Subcutaneous abdominal adipose tissue (tissue), 5 donors: ENCODE measurements around the gene PAGE2B.
"Not testable (repeated sequence)": the region's sequence is repeated elsewhere in the genome, so short reads cannot be mapped to it uniquely, and the experiment has no call there.

Source experiments
- H3K27ac ChIP-seq: one replicate; pipeline ENCODE4 v1.7.0; 2013; ENCODE audit warnings: low read depth, mild to moderate bottlenecking, inconsistent platforms, low read length, moderate library complexity
- H3K27me3 ChIP-seq, 5 donors: one replicate each; pipeline ENCODE4 v1.7.0; 2013; ENCODE audit warnings: low read length in 5 of 5, inconsistent platforms in 1 of 5; ENCODE audit not compliant: control insufficient read depth in 5 of 5, insufficient read depth in 4 of 5
- H3K36me3 ChIP-seq, 5 donors: one replicate each; pipeline ENCODE4 v1.7.0; 2013; ENCODE audit warnings: low read length in 5 of 5; ENCODE audit not compliant: control insufficient read depth in 5 of 5, insufficient read depth in 5 of 5
- H3K4me1 ChIP-seq, 5 donors: one replicate each; pipeline ENCODE4 v1.7.0; 2013; ENCODE audit warnings: low read length in 5 of 5, mild to moderate bottlenecking in 3 of 5, moderate library complexity in 1 of 5; ENCODE audit not compliant: control insufficient read depth in 5 of 5, insufficient read depth in 5 of 5
- H3K4me3 ChIP-seq, 5 donors: one replicate each; pipeline ENCODE4 v1.7.0; 2013; ENCODE audit warnings: low read length in 5 of 5, low read depth in 1 of 5
- H3K9ac ChIP-seq, 5 donors: one replicate each; pipeline ENCODE4 v1.7.0; 2013; ENCODE audit warnings: low read length in 5 of 5, mild to moderate bottlenecking in 4 of 5, moderate library complexity in 3 of 5
- H3K9me3 ChIP-seq, 5 donors: one replicate each; pipeline ENCODE4 v1.7.0; 2013; ENCODE audit warnings: low read length in 5 of 5; ENCODE audit not compliant: control insufficient read depth in 5 of 5
- donor health status: healthy.
- donor health status: healthy.
- donor health status: healthy.
- donor health status: healthy.
- donor health status: healthy.

PAGE2B gene

DNA sequence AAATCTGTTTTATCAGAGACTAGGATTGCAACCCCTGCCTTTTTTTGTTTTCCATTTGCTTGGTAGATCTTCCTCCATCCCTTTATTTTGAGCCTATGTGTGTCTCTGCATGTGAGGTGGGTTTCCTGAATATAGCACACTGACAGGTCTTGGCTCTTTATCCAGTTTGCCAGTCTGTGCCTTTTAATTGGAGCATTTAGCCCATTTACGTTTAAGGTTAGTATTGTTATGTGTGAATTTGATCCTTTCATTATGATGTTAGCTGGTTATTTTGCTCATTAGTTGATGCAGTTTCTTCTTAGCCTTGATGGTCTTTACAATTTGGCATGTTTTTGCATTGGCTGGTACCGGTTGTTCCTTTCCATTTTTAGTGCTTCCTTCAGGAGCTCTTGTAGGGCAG, 24.2 kb upstream of the PAGE2B start:
- not testable (repeated sequence) for H3K9me3 ChIP-seq, H3K27ac ChIP-seq, H3K4me3 ChIP-seq, H3K4me1 ChIP-seq, H3K27me3 ChIP-seq, H3K9ac ChIP-seq, H3K36me3 ChIP-seq

DNA sequence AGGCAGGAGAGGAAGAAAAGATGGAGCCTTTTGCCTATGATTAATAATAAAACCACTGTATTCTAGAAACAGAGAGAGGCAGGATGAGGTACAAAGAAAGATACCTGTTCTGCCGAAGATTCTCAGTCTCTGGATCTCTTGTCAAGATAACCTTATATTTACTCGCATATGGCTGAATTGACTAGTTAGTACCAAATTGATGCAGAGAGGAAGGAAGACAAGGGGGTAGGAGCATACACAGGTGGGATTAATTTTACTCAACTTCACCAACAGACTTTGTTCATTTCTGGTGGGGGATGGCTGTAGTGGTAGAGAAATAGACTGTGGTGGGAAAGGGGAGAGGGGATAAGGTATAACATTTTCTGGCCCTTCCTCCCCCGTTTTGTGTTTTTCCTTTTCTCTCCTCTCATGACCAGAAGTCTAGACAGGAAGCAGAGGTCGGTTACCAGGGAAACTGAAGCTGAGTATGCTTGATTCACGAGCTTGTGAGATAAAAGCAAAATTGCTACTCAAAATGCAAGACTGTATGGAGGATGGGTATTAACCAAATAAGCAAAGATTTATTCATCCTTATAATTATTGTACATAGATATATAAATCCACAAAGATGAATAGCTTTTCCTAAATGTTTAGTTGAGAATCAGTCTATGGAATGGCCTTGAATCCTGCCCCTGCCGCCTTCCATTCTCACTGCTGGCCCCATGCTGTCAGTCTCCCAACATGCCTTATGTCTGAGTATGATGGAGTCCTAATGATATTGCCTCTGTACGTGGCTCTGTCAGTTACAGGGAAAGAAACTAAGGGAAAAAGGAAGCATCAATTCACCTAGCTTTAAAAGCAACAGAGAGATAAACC, 17.8 kb upstream of the PAGE2B start:
- H3K4me3 ChIP-seq = peak overlapping the region in 3 of 5 donors; percentile 27 to 36 (median 29)
- H3K27me3 ChIP-seq = peaks cover 0 to 5% (median 0%) of the 10 kb centered on the region in 5 donors
- peaks cover 0 to 4% (median 0%) of the 10 kb centered on the region in 5 donors for H3K9me3 ChIP-seq
- H3K27ac ChIP-seq = no peak overlapping the region
- peaks cover 0 to 7% (median 0%) of the 10 kb centered on the region in 5 donors for H3K4me1 ChIP-seq
- H3K9ac ChIP-seq = no peak overlapping the region
- H3K36me3 ChIP-seq = no peaks in the 10 kb centered on the region

DNA sequence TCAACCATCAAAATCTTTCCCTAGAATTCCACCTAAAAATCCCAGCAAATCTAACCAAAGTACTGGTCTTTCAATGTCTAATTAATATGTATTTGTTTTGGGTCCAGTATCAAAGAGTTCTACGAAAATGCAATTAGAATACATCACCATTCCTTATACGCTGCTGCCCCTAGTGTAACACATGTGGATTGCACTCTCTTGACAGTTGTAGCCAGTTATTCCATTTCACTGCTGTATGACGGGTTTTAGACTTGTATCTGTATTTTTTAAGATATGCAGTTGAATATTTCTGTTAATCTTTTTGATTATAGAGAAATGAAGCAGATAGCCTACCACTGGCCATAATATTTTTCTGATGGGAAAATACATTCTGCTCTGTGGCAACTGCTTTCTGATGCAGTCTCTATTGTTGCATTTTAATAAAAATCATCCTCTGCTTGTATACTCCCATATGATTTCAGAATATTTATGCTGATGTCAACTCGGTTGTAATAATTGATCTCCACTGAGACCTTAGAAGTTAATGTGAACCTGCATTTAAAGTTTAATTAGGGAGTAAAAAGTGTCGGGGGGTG, 17.1 kb upstream of the PAGE2B start:
- Histone ChIP-seq H3K4me3 (peak overlapping the region in 3 of 5 donors; percentile 27 to 36 (median 29)), H3K9me3 (no peaks in the 10 kb centered on the region), H3K9ac (no peak overlapping the region), H3K27ac (no peak overlapping the region), H3K36me3 (no peaks in the 10 kb centered on the region), H3K4me1 (peaks cover 0 to 7% (median 0%) of the 10 kb centered on the region in 5 donors), H3K27me3 (peaks cover 0 to 5% (median 0%) of the 10 kb centered on the region in 5 donors)

DNA sequence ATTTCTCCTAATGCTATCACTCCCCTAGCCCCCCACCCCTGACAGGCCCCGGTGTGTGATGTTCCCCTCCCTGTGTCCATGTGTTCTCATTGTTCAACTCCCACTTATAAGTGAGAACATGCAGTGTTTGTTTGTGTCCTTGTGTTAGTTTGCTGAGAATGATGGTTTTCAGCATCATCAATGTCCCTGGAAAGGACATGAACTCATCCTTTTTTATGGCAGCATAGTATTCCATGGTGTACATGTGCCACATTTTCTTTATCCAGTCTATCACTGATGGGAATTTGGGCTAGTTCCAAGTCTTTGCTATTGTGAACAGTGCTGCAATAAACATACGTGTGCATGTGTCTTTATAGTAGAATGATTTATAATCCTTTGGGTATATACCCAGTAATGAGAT, 7.7 kb upstream of the PAGE2B start:
- not testable (repeated sequence) for H3K9me3 ChIP-seq, H3K4me1 ChIP-seq, H3K9ac ChIP-seq, H3K4me3 ChIP-seq, H3K36me3 ChIP-seq, H3K27me3 ChIP-seq, H3K27ac ChIP-seq

DNA sequence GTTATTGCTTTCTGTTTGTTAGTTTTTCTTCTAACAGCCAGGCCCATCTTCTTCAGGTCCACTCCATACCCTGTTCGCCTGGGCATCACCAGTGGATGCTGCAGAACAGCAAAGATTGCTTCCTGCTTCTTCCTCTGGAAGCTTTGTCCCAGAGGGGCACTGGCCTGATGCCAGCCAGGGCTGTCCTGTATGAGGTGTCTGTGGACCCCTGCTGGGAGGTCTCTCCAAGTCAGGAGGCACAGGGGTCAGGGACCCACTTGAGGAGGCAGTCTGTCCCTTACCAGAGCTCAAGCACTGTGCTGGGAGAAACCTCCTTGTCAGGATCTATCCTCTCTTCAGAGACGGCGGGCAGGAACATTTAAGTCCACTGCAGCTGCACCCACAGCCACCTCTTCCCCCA, 2.5 kb upstream of the PAGE2B start:
- Histone ChIP-seq H3K36me3 (no peaks in the 10 kb centered on the region), H3K9ac (no peak overlapping the region), H3K4me1 (no peaks in the 10 kb centered on the region), H3K27ac (no peak overlapping the region), H3K4me3 (no peak overlapping the region), H3K9me3 (peaks cover 0 to 4% (median 0%) of the 10 kb centered on the region in 5 donors), H3K27me3 (peaks cover 0 to 11% (median 2%) of the 10 kb centered on the region in 5 donors)

DNA sequence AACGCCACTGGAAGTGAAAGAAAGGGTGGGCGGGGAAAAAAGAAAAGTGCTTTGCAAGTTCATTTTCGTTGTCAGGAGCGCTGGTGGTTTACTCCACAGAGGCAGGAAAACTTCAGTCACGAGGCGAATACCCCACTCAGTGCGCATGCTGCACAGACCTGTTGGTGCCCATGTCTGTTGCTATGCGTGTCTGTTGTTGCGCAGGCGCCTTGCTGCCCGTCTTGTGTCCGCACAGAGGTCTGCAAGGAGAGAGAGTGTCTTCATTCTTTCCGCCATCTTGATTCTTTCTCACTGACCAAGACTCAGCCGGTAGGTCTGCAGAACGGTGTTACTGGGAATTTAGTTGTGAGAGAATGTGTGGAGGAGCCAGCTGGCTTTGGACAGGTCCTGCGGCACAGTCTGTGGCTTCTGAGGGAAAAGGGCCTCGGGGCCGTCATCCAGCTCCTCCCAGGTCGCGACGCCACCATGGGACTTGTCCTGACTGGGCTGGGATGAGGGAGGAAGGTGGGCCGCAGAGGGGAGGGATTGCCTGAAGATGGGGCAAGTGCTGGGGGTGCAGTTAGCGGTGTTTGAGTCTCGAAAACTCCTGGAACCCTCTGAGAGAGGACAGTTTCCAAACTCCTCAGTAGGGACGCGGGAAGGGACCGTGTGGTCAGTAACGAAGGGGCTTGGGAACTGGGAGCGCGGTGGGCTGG, 14.1 kb downstream of the PAGE2B start, which contains the start of gene PAGE2:
PAGE2 (plus strand) TSS at position 224 of the 695 bp plus-strand sequence. CDS start 1,003 bp downstream, outside the sequence.
- Histone ChIP-seq H3K9me3 (peaks cover 0 to 6% (median 0%) of the 10 kb centered on the region in 5 donors), H3K9ac (no peak within 1 kb of the TSS), H3K27ac (no peak within 1 kb of the TSS), H3K27me3 (peaks cover 0 to 10% (median 0%) of the 10 kb centered on the region in 5 donors), H3K36me3 (no peaks in the 10 kb centered on the region), H3K4me1 (no peaks in the 10 kb centered on the region), H3K4me3 (no peak within 1 kb of the TSS)

DNA sequence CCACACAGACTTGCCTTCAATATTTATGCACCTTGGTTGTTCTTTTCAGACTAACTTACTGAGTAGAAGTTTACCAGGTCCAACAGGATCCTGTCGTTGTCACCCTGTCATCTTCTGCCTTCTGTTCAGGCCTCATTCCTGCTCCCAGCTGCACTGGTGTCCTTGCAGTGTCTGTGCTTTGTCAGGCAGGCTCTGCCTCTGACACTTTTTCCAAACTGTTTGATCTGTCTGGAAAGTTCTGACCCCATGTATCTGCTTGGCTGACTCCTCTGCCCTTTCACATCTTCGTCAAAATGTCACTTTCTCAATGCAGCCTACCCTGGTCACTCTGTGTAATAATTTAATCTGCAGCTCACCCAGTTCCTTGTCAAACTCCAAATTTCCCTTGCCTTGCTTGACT, 23.9 kb downstream of the PAGE2B start:
- H3K4me1 ChIP-seq = no peaks in the 10 kb centered on the region
- no peak overlapping the region for H3K9ac ChIP-seq
- no peak overlapping the region for H3K27ac ChIP-seq
- no peaks in the 10 kb centered on the region for H3K9me3 ChIP-seq
- H3K36me3 ChIP-seq = no peaks in the 10 kb centered on the region
- no peak overlapping the region for H3K4me3 ChIP-seq
- peaks cover 3 to 20% (median 10%) of the 10 kb centered on the region in 5 donors for H3K27me3 ChIP-seq

DNA sequence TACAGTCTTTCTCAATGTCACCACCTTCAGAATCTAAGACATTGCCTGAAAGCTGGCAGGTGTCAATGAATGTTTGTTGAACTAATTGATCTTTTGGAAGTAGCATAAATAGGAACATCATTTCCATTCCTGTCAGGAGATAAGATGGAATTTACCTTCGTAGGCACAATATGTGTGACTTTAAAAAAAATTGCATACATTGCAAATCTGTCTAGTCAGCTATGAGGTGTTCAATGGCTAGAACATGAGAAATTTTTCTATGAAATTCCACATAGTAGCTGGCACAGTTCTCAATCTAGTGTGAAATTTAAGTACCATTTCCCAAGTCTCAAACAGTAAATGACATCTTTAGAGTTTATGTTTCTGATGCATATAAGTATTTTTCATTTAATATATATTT, 24.3 kb downstream of the PAGE2B start:
- H3K9ac ChIP-seq = no peak overlapping the region
- H3K36me3 ChIP-seq = no peaks in the 10 kb centered on the region
- no peaks in the 10 kb centered on the region for H3K4me1 ChIP-seq
- no peak overlapping the region for H3K4me3 ChIP-seq
- no peak overlapping the region for H3K27ac ChIP-seq
- peaks cover 0 to 2% (median 0%) of the 10 kb centered on the region in 5 donors for H3K9me3 ChIP-seq
- H3K27me3 ChIP-seq = peaks cover 3 to 20% (median 10%) of the 10 kb centered on the region in 5 donors

DNA sequence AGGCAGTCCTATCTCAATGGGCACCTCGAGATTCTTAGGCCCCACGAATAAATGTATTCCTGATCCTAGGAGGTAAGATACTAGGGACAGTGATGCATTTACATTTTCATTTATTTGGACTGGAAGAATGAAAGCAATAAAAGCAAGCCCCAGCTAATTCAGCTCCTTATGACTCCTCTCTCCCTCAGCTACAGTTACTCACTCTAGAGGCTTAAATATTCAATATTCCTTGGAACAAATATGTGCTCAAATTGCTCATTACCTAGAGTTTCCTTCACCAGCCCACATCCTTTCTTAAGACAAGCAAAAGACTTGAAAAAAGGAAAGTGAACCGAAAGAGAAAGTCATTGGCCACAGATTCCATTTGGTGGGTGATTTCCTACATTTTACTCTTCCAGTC, 27.9 kb downstream of the PAGE2B start:
- Histone ChIP-seq H3K27me3 (peaks cover 0 to 4% (median 0%) of the 10 kb centered on the region in 5 donors), H3K9ac (no peak overlapping the region), H3K9me3 (peaks cover 0 to 6% (median 0%) of the 10 kb centered on the region in 5 donors), H3K4me1 (no peaks in the 10 kb centered on the region), H3K27ac (no peak overlapping the region), H3K4me3 (no peak overlapping the region), H3K36me3 (no peaks in the 10 kb centered on the region)

DNA sequence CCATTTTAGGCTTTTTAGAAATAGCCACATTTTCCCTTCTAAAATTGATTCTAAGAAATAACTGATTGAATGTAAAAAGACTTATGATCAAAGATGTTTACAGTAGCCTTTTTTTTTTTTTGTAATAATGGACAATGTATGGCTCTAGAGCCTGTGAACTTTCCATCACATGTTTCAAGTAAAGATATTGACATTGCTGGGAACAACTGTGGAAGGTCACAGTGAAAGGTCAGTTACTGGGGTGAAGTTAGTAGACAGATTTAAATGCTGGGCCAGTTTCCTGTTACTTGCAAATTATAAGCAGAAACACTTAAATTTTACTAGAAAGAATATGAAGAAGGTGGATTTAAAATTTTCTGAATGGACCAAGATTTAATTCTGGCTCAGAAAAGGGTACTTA, 32.4 kb downstream of the PAGE2B start:
- Histone ChIP-seq H3K9me3 (peaks cover 0 to 6% (median 0%) of the 10 kb centered on the region in 5 donors), H3K4me1 (peaks cover 0 to 3% (median 0%) of the 10 kb centered on the region in 5 donors), H3K36me3 (no peaks in the 10 kb centered on the region), H3K9ac (no peak overlapping the region), H3K27ac (no peak overlapping the region), H3K4me3 (no peak overlapping the region), H3K27me3 (no peaks in the 10 kb centered on the region)
